Measurements from ENCODE around the gene PJA1.

- TF ChIP-seq CTCF (IDR thresholded peaks at IDR 0.05; ENCODE audit: low read depth, low read length, poor library complexity, severe bottlenecking) (no peak), EZH2phosphoT487 (IDR thresholded peaks at IDR 0.05; ENCODE audit: borderline replicate concordance, low read length) (no peak)
Measured at GRCh38 chrX:69177511-69178162, 12.4 kb upstream of the PJA1 start.
